Activated T-cell treated with anti-CD3 and anti-CD28 coated beads for 4 hours (primary cell): ENCODE measurements around the gene EPHA6.

ENCODE experiments used
- DNase-seq: peaks from one replicate; pipeline ENCODE4 v3.0.0-alpha.2; 2020

The EPHA6 gene

DNA sequence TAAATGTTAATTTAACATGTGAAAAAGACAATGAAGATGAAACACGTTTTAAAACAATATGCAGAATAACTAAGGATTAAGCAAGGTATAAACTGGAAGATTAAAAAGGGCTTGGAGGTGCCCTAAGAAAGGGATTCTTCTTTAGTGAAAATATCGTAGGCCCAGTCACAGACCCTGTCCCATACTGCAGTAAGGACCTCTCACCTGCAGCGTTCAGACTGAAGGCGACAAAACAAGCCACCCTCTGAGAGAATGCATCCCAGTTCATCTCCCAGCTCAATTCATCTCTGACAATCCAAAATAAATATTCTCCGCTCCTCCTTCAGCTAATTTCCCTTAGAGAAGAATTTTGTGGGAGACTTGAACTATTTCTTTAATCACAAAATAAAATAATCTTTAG lies 847.9 kb downstream of the EPHA6 start:
- DNase-seq: no peak

GRCh38 chr3:97662762-97663161 lies 848.4 kb downstream of the EPHA6 start:
- DNase-seq: no peak

GRCh38 chr3:97665896-97666295 lies 851.5 kb downstream of the EPHA6 start:
- DNase-seq: no peak

DNA sequence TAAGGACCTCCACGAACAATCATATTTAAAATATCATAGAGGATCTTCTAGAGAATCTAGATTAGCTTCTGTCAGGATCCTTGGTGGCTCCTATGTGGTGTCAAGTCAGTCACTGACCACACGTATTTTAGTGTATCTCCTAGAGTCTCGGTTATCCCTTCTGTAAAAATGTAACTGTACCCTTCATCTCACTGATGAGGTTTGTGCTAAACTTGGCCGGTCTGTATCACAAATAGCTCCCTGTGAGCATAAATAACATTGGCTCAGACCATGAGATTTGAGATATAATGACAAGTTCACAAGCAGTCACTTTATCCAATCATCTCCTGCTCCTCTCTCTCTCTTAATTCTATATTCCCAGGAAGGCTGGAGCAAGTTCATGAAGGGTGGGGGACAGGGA lies 856.6 kb downstream of the EPHA6 start:
- DNase-seq: no peak

- no peak for DNase-seq
These were observed 859.1 kb downstream of the EPHA6 start for GRCh38 chr3:97673357-97673997.

DNA sequence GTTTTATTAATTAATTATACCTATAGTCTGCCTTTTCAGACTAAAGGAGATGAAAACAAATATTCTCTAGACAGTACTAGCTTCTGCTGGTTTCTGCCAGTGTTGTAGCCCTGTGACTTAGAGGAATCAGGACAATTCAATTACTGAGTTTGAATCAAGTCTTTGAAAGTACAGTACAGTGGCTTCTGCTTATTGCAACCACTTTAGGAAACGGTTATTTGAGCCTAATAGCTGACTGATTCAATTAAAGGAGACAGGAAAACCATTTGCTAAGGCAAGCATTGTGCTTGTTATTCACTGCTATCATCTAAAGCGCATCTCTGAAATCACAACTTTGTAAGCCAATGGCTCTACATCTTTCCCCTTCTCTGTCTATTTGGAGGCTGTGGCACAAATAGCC lies 860.1 kb downstream of the EPHA6 start:
- no peak for DNase-seq

DNA sequence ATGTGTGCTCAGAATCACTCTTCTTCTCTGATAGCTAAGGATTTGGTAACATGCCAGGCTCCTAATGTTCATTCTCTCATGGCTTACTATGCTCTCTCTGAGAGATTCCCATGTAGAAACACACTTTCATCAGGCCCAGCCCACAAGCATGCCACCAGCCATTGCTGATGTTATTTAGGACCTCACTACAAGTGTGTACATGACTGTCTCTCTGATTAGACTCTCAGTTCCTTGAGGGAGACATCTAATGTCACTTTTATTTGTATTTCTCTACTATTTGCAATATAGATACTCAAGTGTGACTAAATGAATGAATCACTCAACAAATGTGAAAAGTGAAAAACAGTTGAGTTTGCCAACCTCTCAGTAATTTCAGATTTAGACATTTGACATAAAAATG lies 865.8 kb downstream of the EPHA6 start:
- no peak for DNase-seq

DNA sequence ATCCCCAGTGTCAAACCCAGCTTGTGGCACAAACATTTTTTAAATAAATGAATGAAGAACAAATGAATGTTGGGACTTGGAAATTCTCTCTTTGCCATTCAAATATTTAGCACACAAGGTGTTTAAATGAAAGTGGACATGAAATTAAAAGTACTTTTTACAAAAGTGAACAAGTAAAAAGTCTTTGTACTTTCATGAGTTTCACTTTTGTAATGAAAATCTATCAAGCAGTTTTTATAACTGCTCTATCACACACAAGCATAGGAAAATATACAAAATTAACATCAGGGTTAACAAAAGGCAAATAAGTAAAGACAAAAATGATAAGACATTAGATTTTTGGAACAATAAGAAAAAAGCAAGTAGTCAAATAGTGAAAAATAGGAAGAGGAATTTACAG lies 866.3 kb downstream of the EPHA6 start:
- DNase-seq: no peak

DNA sequence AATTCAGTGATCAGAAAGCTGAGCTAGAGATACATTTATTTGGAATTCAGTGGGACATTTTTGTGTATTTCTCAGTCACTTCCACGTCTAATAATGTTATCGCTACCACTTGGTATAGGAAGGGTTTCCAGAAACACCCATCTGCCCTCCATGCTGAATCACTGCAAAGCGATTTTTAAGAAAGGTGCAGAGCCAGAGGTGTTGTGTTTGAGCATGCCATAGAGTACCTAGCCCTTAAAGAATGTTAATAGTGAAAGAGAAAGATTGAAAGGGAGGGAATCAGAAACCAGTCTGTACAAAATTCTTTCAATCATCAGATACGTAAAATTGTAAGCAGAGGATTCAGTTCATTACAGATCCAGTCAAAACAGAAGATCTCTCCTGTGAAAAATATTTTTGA lies 870.1 kb downstream of the EPHA6 start:
- DNase-seq: no peak

DNA sequence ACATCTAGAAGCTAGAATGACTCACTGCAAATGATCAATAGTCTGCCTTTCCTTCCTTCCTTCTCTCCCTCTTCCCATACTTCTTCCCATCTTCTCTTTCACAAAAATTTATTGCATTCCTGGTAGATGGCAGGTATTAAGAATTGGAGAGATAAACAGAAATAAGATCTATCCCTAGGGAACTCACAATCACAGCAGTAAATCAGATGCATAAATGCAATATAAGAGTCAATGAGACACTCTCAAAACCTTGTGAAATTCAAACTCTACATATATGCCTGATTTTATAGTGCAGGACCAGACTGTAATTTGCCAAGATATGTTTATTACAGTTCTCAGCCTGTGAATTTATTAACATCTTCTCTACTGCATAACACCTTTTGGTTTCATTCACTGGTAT lies 871.9 kb downstream of the EPHA6 start:
- no peak for DNase-seq

- no peak for DNase-seq
These were observed 873.3 kb downstream of the EPHA6 start for GRCh38 chr3:97687734-97688133.

GRCh38 chr3:97689111-97689510 lies 874.7 kb downstream of the EPHA6 start:
- no peak for DNase-seq

GRCh38 chr3:97689962-97690361 lies 875.6 kb downstream of the EPHA6 start:
- no peak for DNase-seq

GRCh38 chr3:97691354-97691753 lies 877.0 kb downstream of the EPHA6 start:
- no peak for DNase-seq

DNA sequence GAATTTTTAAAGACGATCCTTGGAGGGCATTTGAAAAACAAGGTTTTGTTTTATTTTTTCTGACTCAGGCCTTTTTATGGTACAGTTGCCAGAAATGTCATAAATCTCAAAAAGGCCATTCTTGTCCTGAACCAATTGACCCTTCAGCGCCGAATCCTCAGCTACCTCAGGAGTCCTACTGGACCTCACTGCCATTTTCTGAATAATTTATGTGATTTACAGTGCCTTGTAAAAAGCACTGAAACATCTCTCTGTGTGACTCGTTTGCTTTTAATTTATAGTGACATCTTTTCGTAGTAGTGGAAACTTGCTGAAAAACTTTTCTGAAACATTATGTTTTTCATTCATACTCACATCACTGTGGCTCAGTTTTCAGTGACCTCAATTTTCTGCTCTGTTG lies 878.0 kb downstream of the EPHA6 start:
- DNase-seq: no peak

DNA sequence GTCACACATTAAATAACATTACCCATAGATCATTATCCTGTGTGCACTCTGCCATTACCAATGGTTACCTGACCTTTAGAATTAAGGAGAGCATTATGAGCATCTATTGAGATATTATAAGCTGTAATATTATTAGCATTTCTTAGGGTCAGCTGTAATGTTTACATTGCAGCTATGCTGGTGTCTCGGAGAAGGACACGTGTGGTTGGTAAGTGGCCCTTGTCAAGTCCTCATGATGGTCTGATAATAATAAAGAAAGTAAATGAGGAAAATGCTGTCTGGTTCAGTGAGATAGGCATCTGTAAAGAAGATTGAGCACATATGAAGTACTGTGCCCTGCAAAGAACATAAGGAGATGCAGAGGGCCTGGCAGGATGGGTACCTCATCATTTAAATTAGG lies 878.4 kb downstream of the EPHA6 start:
- DNase-seq: no peak

DNA sequence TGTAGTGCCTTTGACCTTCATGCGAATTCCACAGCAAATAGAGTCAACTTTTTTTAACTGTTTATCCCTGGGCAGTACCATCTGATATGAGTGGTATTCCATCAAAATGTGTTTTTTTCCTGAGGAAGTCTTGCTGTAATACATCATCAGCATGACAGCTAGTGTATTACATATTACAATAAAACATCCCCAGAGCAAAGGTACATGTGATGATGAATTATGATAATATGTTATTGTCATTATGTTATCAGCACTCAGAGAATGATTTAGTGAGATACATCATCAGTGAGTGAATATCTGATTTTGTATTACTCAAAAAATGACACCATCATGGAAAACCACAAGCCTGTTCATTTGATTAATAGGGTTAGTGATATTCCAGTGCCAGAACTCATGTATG lies 880.5 kb downstream of the EPHA6 start:
- no peak for DNase-seq

- DNase-seq: no peak
These were observed 884.3 kb downstream of the EPHA6 start for GRCh38 chr3:97698691-97699090.

GRCh38 chr3:97699889-97700288 lies 885.5 kb downstream of the EPHA6 start:
- DNase-seq: no peak

- DNase-seq: no peak
These were observed 891.4 kb downstream of the EPHA6 start for GRCh38 chr3:97705764-97706163.

GRCh38 chr3:97706226-97706625 lies 891.8 kb downstream of the EPHA6 start:
- no peak for DNase-seq

- no peak for DNase-seq
These were observed 897.3 kb downstream of the EPHA6 start for GRCh38 chr3:97711654-97712053.

DNA sequence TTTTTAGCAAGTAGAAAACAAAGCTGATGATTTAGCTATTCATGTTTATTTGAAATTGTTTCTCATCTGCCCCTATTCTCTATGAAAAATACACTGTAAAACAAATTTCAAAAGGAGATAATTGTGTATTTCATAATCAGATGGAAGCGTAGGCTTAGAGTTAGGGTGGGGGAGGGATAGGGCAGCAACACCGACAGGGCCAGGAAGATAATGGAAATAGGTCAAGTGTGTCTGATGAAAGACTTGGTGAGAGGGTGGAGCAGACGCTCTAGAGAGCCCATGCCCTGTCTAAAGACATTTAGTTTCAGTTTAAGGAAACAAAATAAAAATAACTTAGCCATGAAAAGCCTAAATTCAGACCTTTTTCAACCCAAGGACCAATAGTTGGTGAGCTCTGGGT lies 898.5 kb downstream of the EPHA6 start:
- DNase-seq: no peak

DNA sequence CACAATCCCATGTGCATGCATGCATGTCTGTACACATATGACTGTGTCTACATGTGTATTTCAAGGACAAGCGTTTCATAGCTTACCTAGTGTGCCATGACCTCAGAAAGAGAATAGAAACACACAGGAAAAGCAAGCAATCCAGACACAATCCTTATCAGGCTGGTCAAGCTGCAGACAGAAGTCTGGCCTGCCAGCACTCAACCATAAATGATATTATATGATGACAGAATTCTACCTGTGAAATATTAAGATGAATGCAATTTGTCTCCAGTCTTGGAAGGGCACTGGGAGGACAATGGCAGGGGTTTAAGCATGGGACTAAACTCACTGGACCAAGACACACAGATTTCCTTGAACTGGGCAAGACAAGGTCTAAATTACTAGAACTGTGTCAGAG lies 899.2 kb downstream of the EPHA6 start:
- no peak for DNase-seq

DNA sequence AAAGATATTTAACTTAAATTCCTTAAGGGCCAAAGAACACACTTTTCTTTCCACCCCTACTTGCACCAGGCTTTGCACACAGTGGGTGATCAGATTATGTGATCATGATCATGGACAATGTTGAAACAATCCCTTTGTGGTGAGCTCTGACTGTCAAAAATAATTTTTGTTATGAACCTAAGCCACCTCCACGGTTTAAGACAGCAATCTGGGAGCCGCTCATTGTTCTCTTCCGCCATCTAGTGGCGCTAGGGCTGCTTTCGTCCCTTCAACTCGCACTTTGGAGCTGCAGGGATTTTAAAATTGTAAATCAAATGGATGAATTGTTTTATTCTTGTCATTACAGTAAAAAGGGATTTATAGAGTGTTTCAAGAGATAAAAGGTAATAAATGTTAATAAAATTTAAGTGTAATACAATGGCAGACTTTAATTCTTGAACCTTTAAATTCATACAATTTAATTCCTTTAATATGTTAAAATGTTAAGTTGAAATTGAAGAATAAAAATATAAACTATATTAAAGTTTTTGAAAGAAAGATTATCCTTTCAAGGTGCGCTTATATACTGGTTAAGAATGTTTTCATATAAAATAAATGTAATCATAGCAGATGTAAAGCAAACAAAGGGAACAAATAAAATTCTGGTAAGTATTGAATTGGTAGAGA lies 904.9 kb downstream of the EPHA6 start:
- DNase-seq: peak; percentile 44
